ENCODE data around the gene SMAD5. TPM values are rescaled to one million over a fixed set of nuclear protein-coding genes. Genes with fewer than 3 reads are reported as not detected.

Gene SMAD5
- total RNA-seq, 1 donor from 2014 or later = 102 TPM

GRCh38 chr5:136134653-136135052, 2.0 kb downstream of the SMAD5 start:
- Histone ChIP-seq H3K36me3 (no peaks in the 10 kb centered on the region), H3K27me3 (peaks cover 12% of the 10 kb centered on the region), H2AFZ (replicated peaks) (no peak overlapping the region), H3F3A (ENCODE audit: low read depth) (peaks cover 15% of the 10 kb centered on the region), H3K9ac (peak overlapping the region; percentile 42), H3K4me2 (peak overlapping the region; percentile 96), H3K9me3 (ENCODE audit: low read depth) (no peaks in the 10 kb centered on the region), H3K79me2 (ENCODE audit: low read depth) (peaks cover 69% of the 10 kb centered on the region), H3K4me3 (peak overlapping the region; percentile 87), H3K27ac (no peak overlapping the region), H4K20me1 (ENCODE audit: low read depth) (peaks cover 66% of the 10 kb centered on the region), H3K4me1 (peaks cover 35% of the 10 kb centered on the region)
- Mint-ChIP-seq H3K4me1 (peaks cover 27% of the 10 kb centered on the region), H3K4me3 (peak overlapping the region; percentile 78), H3K36me3 (peaks cover 26% of the 10 kb centered on the region), H3K9me3 (peaks cover 19% of the 10 kb centered on the region), H3K27me3 (ENCODE audit: insufficient read depth, low read depth) (no peaks in the 10 kb centered on the region), H3K27ac (no peak overlapping the region)
- TF ChIP-seq EZH2phosphoT487 (IDR thresholded peaks at IDR 0.05) (no peak), EZH2 (IDR thresholded peaks at IDR 0.05) (no peak), CTCF (IDR thresholded peaks at IDR 0.05) (no peak)
- DNase-seq (ENCODE audit: low spot score) = no peak

- Histone ChIP-seq H3K79me2 (ENCODE audit: low read depth) (peaks cover 78% of the 10 kb centered on the region), H3K27ac (no peak overlapping the region)
These were observed 2.9 kb downstream of the SMAD5 start for GRCh38 chr5:136135536-136135935.

GRCh38 chr5:136137497-136138220, 5.0 kb downstream of the SMAD5 start:
- H3K36me3 ChIP-seq = no peaks in the 10 kb centered on the region
- peak overlapping the region; percentile 41 for H3K4me2 ChIP-seq
- no peaks in the 10 kb centered on the region for H3K9me3 ChIP-seq (ENCODE audit: low read depth)
- H2AFZ ChIP-seq (replicated peaks) = no peak overlapping the region
- peaks cover 19% of the 10 kb centered on the region for H3K9me3 Mint-ChIP-seq
- H3K27ac ChIP-seq = no peak overlapping the region
- H3K36me3 Mint-ChIP-seq = peaks cover 26% of the 10 kb centered on the region
- peaks cover 11% of the 10 kb centered on the region for H3F3A ChIP-seq (ENCODE audit: low read depth)
- no peak overlapping the region for H3K4me3 Mint-ChIP-seq
- H3K27ac Mint-ChIP-seq = no peak overlapping the region
- peaks cover 19% of the 10 kb centered on the region for H3K4me1 Mint-ChIP-seq
- H4K20me1 ChIP-seq (ENCODE audit: low read depth) = peaks cover 96% of the 10 kb centered on the region
- TF ChIP-seq EZH2phosphoT487 (IDR thresholded peaks at IDR 0.05) (no peak), CTCF (IDR thresholded peaks at IDR 0.05) (no peak), EZH2 (IDR thresholded peaks at IDR 0.05) (no peak)
- peaks cover 99% of the 10 kb centered on the region for H3K79me2 ChIP-seq (ENCODE audit: low read depth)
- peaks cover 30% of the 10 kb centered on the region for H3K4me1 ChIP-seq
- H3K9ac ChIP-seq = no peak overlapping the region
- no peaks in the 10 kb centered on the region for H3K27me3 Mint-ChIP-seq (ENCODE audit: insufficient read depth, low read depth)
- DNase-seq (ENCODE audit: low spot score) = no peak
- H3K27me3 ChIP-seq = no peaks in the 10 kb centered on the region
- no peak overlapping the region for H3K4me3 ChIP-seq

More at GRCh38 chr5:136135536-136135935, 2.9 kb downstream of the SMAD5 start:
- H2AFZ ChIP-seq (replicated peaks) = no peak overlapping the region
- Mint-ChIP-seq H3K9me3 (peaks cover 19% of the 10 kb centered on the region), H3K36me3 (peaks cover 26% of the 10 kb centered on the region), H3K4me3 (peak overlapping the region; percentile 16), H3K27me3 (ENCODE audit: insufficient read depth, low read depth) (no peaks in the 10 kb centered on the region), H3K27ac (no peak overlapping the region), H3K4me1 (peaks cover 27% of the 10 kb centered on the region)
- DNase-seq (ENCODE audit: low spot score) = no peak
- no peak overlapping the region for H3K9ac ChIP-seq
- TF ChIP-seq CTCF (IDR thresholded peaks at IDR 0.05) (no peak), EZH2 (IDR thresholded peaks at IDR 0.05) (no peak), EZH2phosphoT487 (IDR thresholded peaks at IDR 0.05) (no peak)
- H3K4me2 ChIP-seq = no peak overlapping the region
- peaks cover 15% of the 10 kb centered on the region for H3F3A ChIP-seq (ENCODE audit: low read depth)
- no peak overlapping the region for H3K4me3 ChIP-seq
- no peaks in the 10 kb centered on the region for H3K9me3 ChIP-seq (ENCODE audit: low read depth)
- H3K36me3 ChIP-seq = no peaks in the 10 kb centered on the region
- peaks cover 4% of the 10 kb centered on the region for H3K27me3 ChIP-seq
- H3K4me1 ChIP-seq = peaks cover 35% of the 10 kb centered on the region
- peaks cover 75% of the 10 kb centered on the region for H4K20me1 ChIP-seq (ENCODE audit: low read depth)

Measured in neural progenitor cell (in vitro differentiated cells).